GM19025 (cell line): ENCODE data around the gene RSRC2.
A peak's percentile ranks its signal among the peaks of the same experiment; 100 is the strongest.
"Not testable (repeated sequence)": the region's sequence is repeated elsewhere in the genome, so short reads cannot be mapped to it uniquely, and the experiment has no call there.

ENCODE experiments used
- ATAC-seq: cut with Tn5 transposase; IDR thresholded peaks from one replicate; pipeline ENCODE4 v1.9.1; 2021; ENCODE audit warnings: mild to moderate bottlenecking, low read depth, moderate library complexity; ENCODE audit not compliant: unreplicated experiment

Gene RSRC2, protein sequence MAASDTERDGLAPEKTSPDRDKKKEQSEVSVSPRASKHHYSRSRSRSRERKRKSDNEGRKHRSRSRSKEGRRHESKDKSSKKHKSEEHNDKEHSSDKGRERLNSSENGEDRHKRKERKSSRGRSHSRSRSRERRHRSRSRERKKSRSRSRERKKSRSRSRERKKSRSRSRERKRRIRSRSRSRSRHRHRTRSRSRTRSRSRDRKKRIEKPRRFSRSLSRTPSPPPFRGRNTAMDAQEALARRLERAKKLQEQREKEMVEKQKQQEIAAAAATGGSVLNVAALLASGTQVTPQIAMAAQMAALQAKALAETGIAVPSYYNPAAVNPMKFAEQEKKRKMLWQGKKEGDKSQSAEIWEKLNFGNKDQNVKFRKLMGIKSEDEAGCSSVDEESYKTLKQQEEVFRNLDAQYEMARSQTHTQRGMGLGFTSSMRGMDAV

DNA sequence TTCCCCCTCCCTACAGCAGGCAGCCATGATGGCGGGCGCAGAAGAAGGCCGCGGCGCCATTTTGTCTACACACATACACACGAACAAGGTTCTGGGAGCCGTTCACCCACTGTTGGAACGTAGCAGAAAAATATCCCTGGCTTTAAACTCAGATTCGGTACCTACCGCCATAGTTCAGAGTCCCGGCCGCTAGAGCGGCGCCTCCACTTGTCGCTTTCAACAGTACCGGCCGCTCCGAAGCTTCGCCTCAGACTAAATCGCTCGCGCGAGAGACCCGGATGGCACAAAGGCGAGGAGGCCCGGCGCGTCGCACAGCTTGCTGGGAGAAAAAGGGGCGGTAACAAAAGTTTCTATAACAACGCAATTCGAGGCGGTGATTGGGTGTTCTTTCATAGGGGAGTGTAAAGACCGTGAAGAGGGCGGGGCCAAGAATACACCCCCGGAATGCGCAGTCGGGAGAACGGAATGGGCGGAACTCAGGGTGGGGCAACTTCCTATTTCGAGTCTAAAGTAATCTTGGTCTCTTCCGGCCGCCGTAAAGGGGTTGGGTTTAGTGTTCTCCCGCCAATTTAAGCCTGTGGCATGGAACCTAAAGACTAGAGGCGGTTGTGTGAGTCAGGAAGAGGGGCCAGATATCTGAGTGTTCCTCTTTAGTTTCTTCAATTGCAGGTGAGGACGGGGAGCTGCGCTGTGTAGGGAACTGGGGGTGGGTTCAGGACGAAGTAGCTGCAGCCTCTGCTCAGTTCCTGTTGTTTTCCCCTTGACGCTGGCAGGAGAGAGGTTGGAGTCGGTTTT, at the start of gene RSRC2, which contains the start of gene KNTC1:
Gene RSRC2, minus strand, starts transcription at position 254 of the 795 bp plus-strand sequence. Its CDS starts 83 bp downstream, at position 171.
Gene KNTC1, plus strand, starts transcription at position 567 of the 795 bp plus-strand sequence. CDS start 2,815 bp downstream, outside the sequence.
- ATAC-seq, result peak; percentile 88

DNA sequence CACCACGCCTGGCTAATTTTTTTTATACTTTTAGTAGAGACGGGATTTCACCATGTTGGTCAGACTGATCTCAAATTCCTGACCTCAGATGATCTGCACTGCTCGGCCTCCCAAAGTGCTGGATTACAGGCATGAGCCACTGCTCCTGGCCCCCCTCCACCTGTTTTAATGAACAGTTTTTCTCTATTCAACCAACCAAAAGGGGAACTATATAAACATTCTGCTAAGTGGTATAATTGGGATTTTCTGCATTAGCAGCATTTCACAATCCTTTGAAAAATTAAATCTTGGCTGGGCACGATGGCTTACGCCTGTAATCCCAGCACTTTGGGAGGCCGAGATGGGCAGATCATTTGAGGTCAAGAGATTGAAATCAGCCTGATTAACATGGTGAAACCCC, 45.1 kb upstream of the RSRC2 start:
- no peak for ATAC-seq

- ATAC-seq, result not testable (repeated sequence)
Observed at GRCh38 chr12:122570006-122570405, 43.3 kb upstream of the RSRC2 start.

DNA sequence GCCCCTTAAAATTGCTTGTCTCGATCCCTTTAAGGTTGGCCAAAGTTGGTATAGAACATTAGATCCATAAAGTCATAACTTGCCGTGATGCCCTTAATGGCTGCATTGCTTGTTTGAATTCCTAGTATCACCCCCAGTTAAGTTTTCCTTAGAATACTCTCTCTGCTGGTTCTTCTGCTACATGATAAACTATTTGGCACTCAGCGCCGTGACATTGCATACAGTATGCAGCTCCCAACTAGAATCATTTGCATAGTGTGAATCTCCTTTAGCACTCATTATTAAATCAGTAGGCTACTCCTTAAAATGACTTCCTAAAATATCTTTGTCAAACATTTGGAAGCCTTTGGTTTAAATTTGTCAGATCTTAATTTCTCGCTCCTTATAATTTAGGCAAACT, 42.6 kb upstream of the RSRC2 start:
- ATAC-seq, result no peak

GRCh38 chr12:122566816-122567215, 40.1 kb upstream of the RSRC2 start:
- ATAC-seq, result not testable (repeated sequence)

GRCh38 chr12:122563361-122563760, 36.6 kb upstream of the RSRC2 start:
- ATAC-seq, result no peak

DNA sequence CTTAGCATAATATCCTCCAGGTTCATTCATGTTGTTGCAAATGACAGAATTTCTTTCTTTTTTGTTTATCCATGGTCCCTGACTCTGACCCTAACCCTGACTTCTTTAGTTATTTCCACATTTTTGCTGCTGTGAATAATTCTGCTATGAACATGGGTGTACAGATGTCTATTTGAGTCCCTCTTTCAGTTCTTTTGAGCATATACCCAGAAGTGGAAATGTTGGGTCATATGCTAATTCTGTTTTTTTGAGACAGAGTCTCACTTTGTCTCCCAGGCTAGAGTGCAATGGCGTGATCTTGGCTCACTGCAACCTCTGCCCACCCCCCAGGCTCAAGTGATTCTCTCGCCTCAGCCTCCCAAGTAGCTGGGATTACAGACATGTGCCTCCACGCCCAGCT, 33.4 kb upstream of the RSRC2 start:
- no peak for ATAC-seq

DNA sequence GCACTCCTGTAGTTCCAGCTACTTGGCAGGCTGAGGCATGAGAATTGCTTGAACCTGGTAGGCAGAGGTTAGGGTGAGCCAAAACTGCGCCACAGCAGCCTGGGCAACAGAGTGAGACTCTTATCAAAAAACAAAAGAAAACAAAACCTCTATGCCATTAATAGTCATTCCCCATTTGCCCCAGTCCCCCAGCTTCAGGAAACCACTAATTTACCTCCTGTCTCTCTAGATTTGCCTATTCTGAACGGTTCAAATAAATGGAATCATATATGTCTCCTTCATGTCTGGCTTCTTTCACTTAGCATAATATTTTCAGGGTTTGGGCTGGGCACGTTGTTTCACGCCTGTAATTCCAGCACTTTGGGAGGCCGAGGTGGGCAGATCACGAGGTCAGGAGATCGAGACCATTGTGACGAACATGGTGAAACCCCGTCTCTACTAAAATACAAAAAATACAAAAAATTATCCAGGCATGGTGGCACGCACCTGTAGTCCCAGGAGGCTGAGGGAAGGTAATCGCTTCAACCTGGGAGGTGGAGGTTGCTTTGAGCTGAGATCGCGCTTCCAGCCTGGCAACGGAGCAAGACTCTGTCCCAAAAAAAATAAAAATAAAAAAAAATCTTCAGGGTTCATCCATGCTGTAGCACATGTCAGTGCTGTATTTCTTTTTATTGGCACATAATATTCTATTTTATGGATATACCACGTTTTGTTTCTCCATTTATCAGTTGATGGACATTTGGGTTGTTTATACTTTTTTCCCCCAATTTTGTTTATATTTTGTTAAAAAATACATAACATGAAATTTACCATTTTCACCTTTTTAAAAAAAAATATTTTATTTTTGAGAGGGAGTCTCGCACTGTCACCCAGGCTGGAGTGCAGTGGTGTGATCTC, 32.3 kb upstream of the RSRC2 start:
- ATAC-seq, result no peak

GRCh38 chr12:122547330-122547729, 20.6 kb upstream of the RSRC2 start:
- ATAC-seq, result no peak

DNA sequence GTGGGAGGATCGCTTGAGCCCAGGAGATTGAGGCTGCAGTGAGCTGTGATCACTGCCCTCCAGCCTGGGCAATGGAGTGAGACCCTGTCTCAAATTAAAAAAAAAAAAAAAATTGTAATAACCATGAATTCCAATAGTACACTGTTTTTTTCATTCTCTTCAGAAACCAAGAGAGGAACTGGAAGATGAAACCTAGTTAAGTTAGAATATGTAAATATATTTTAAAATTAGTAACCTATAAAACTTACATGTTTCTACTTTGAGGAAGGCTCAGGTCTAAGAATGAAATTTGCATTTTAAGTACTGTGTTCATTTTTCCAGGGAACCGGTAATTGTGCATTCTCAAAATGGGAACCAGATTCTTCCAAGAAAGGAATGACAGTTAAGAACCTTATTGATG, 19.1 kb upstream of the RSRC2 start:
- ATAC-seq, result no peak

DNA sequence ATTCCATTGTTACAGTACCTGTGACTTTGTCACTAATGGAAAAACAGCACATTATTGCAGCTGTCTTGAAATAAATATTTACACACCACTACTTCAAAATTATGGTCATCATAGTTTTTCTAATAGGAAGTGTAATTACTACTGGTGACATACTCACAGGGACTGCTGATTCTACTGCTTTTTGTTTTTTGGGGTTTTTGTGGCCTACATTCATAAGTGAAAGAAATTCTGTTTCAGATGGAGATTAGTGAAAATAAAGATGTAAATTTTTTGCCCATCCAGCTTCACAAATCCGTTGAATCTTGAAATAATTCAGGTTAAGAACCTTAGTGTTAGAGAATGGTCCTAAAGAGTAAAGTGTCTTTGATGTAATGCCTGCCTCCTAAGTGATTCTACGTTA, 17.8 kb upstream of the RSRC2 start:
- no peak for ATAC-seq

DNA sequence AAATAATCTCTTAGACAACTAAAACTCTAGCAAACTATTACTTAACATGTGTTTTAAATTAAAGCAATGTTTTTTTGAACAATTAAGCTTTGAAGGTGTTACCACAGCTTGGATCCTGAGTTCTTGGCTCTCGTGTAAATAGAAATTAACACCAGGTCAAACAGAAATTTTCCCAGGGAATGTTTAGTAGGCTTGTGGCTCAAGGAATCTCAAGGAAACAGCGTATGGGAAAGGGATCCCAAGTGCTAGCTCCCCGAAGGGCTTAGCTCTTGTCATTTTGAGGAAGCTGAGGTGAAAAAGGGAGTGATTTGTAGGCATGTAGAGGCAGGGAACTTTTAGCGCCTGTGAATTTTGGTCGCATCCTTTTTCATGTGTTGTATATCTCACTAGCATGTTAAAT, 11.8 kb upstream of the RSRC2 start:
- no peak for ATAC-seq

DNA sequence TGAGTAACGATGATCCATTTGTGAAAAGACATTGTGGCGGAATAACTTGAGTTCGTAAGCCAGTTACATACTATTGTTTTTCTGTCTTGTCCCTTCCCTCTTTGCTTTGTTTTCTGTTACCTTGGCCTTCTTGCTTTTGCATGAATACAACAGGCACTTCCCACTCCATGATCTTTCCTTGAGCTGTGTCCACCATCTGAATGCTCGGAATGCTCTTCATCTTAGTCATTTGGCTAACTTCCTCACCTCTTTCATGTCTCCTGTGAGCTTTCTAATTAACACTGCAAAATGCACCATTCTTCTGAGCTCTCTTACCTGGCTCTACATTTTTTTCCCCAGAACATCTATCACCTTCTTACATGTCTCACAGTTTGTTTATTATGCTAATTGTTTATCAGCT, 10.3 kb upstream of the RSRC2 start:
- no peak for ATAC-seq

DNA sequence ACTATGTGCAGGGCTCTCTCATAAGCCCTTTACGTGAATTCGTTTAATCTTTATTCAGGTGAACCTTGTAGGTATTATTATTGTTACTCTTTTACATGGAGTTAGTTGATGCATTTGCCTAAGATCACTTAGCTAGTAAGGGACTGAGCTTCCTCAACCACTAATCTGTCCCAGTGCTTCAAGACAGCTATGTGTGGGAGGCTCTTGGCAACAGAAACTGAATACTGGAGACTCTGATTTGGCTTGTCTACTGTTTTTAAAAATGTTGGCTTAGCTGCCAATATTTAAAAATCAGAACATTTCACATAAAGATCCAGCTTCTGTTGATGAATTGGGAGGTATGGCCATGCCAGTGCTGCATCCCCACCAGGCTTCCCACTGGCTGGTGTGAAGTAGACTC, 7.1 kb upstream of the RSRC2 start:
- no peak for ATAC-seq

DNA sequence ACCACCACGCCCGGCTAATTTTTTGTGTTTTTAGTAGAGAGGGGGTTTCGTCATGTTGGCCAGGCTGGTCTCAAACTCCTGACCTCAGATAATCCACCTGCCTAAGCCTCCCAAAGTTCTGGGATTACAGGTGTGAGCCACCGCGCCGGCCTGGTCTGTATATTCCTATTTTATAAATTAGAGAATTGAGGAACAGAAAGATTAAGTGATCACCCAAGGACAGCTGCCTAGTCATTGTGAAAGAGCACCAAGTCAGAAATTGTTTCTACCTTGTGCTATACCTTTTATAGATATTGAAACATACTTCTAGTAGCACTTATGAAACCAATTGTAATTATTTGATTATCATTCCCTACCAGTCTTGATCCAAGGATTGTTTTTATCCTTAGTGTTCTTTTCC, 2.3 kb upstream of the RSRC2 start:
- ATAC-seq, result no peak

DNA sequence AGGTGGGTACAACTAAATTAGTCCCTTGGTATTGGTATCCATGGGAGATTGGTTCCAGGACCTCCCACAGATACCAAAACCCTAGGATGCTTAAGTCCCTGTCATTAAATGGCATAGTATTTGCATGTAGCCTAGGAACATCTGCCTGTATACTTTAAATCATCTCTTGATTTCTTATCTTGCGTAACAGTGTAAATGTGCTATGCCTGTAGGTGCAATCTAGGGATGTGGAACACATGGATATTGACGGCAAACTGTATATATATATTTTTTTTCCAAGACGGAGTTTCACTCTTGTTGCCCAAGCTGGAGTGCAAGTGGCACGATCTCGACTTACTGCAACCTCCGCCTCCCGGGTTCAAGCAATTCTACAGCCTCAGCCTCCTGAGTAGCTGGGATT, 1.8 kb upstream of the RSRC2 start:
- ATAC-seq, result no peak

DNA sequence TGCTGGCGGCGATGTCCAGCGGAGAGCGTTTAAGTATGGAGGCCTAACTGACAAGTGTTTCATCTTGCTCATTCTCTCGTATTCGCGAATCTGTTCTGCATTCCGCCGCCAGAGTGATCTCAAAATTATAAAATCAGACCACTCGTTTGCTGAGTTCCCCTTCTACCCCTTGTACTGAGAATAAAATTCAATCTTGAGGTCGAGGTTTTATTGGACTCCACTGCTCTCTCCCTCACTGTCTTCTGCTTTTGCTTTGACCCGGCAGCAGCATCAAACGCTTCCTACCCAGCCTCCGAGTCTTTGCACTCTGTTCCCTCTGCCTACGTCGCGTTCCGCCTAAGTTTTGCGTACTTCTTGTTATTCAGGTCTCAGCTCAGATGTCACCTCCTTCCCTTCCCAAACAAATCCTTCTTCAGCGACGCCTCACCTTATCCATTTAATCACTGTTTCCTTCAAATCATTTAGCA, 775 bp upstream of the RSRC2 start:
- ATAC-seq, result no peak

DNA sequence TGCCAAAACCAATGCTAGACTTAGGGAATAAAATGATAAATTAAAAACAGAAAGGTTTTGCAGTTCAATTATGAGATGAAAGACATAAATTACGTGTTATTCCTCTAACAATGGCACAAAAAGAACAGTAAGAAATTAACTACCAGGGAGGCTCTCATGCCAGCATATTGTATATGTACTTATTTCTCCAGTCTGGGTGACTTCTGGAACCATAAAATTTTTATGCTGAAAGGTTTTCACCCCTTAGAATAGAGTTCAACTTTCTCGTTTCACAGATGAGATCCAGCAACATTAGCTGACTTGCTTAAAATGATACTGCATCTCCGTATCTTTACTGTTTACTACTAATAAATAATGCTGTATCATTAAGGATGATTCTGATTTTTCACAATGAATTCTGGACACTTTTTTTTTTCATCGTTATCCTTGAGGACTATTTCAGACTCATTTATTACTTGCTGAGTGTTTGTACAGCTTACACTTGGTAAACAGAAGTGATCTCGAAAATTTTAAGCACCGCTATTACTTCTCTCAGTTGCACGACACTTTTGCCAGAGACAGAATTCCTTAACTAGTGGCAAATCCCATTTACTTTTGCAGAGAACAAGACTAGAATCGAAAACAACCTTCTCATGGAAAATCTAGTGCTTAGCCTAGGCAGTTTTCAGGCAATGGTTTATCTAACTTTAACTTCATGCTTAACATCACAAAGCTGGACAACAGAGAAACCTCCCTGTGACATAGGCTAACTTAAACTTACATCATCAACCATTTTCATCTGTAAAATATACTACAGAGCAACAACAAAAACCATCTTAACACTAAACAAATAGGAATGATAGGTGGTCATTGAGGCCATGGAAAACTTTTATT, 2.7 kb downstream of the RSRC2 start:
- ATAC-seq, result no peak

- ATAC-seq, result no peak
Observed at GRCh38 chr12:122523280-122523679, 3.5 kb downstream of the RSRC2 start.

GRCh38 chr12:122520676-122521075, 6.1 kb downstream of the RSRC2 start:
- ATAC-seq, result no peak
